GM18507 (cell line): ENCODE data around the gene KRT4.
"Not testable (repeated sequence)": the region's sequence is repeated elsewhere in the genome, so short reads cannot be mapped to it uniquely, and the experiment has no call there.

Source experiments
- DNase-seq: peaks from one replicate; pipeline ENCODE4 v3.0.0; 2011; ENCODE audit warnings: low read depth; ENCODE audit not compliant: insufficient read length; ENCODE audit errors: extremely low spot score
- FAIRE-seq: peaks from 2 replicates; lab custom pipeline; 2011; peaks lifted over from hg19 to GRCh38; lab: Jason Lieb, UNC

Gene KRT4

DNA sequence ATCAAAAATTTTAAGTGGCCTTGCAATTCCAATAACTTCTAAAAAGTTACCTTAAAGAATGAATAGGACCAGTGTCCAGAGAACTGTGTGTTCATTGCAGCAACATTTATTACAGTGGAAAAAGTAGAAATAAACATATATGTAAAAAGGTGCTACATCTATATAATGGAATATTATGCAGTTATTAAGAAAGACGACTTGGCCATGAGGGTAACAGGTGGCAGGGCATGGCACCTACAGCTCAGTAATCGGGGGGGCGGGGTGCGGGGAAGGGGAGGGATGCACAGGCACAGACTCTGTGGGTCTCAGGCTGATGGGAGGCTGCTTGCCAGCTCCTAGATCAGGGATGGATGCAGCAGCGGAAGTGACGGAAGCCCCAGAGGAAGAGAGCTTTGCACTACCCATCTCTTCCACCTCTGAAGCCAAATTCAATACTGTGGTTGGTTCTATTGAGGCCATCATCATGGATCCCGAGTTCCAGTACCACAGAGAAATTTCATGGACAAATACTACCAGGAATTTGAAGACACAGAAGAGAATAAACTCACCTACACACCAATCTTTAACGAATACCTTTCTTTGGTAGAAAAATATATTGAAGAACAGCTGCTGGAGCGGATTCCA lies 50.8 kb downstream of the KRT4 start:
- DNase-seq (no peak), FAIRE-seq (no peak)

DNA sequence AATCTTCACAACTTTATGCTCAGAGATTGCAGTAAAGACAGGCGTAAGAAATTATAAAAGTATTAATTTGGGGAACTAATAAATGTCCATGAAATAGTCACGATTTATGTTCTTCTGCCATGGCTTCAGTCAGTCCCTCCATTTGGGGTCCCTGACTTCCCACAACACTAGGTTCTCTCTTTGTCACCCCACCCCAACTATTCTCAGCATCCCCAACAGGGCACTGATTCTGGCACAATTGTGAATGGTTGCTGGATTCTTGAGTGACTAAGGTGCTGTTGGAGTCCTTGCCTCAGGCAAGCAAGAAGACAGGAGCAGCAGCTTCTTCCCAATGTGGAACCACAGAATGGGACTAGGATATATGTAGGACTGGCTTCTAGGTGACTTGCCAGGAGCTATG lies 52.1 kb downstream of the KRT4 start:
- FAIRE-seq: no peak
- DNase-seq: no peak

DNA sequence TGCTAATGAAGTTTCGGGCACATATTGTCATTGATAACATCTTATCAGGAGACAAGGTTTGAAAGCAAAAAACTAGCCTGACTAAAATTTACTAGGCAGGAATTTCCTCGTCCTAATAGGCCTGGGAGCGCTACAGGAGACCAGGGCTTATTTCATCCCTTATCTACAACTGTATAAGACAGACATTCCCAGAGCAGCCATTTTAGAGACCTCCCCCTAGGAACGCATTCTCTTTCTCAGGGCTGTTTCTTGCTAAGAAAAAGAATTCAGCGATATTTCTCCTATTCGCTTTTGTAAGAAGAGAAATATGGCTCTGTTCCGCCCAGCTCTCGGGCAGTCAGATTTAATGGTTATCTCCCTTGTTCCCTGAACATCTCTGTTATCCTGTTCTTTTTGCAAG lies 52.7 kb downstream of the KRT4 start:
- not testable (repeated sequence) for FAIRE-seq, DNase-seq

DNA sequence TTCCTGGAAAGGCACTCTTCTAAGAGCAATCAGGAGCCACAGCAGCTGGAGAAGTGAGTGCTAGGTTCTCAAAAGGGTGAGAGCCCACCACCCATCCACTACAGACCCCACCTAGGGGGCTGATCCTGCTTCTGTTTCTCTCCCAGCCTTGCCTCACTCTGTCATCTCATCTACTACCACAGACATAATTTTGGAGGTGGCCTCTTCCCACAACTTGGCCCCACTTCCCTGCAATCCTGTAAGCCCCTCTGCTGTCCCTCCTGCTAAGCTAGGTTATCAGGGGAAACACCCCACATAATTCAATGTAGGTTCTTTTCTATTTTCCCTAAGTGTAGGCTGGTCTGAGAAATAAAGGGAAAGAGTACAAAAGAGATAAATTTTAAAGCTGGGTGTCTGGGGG lies 53.3 kb downstream of the KRT4 start:
- DNase-seq (no peak), FAIRE-seq (no peak)

DNA sequence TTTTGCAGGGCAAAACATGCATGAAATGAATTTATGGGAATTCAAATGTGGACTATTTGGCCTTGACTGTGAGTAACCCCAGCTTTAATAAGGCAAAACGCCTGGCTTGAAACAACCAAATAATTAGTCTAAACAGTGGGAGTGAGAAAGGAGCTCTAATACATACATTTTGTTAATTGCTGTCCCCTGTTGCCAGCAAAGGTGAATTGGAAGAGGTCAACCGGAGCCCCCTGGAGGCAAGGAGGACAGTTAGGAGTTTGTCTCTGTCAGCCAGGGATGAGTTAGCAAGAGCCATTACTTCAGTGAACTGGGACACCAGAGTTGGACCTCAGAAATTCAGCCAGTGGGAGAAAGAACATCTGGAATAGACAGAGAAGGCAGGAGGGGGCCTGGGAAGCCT lies 54.2 kb downstream of the KRT4 start:
- FAIRE-seq (no peak), DNase-seq (no peak)

DNA sequence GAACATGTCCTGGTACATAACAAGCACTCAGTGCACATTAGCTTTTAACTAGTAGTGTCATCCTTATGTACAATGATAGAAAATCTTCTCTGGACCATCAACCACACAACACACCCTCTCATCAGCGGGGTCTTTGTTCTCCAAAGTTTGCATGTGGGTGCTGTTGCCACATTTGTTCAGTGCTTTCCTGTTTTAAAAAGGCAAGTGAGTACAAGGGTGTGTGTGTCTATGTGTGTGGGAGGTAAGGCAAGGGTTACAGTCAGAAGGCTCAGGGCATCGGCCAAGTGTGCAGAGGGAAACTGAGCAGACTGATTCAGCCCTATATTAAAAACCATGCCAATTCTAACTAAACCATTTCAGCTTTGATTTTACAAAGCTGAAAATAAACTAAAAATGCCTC lies 54.7 kb downstream of the KRT4 start:
- FAIRE-seq (no peak), DNase-seq (no peak)

DNA sequence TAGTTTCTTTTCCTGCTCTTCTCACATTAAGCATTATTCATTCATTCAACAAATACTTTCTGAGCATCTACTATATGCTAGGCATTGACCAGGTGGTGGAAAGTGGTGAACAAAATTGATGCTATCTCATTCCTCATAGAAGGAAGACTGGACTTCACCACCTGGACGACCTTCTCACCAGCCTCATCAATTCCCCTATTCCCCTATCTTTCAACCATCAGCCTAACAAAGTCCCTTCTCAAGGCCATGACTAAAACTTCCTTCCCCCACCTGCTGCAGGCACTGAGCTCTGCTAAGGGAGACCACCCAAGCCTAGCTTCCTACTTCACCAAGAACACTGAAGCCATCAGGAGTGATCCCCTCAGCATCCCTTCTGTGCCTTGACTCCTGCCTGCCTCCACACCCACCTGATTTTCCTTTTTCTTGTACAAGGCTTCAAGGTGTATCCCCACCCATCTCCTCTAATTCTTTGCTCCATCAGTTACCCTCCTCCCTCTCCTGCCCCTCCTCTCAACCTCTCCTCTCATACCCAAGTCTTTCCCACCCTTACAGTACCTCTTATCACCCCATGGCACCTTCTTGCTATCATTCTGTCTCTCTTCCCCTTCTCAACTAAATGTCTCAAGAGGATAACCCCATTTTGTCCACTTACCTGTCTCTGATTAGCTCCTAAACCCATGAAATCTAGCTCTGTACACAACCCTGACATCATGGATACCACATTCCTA lies 56.3 kb downstream of the KRT4 start:
- DNase-seq (no peak), FAIRE-seq (no peak)
